IMR-90 (cell line): Measurements from ENCODE around the gene LSM14A. TPM values are rescaled to one million over a fixed set of nuclear protein-coding genes. Genes with fewer than 3 reads are reported as not detected.

Experiments used
- ATAC-seq: fragments of 200-7000 bp; cut with Tn5 transposase; 2 replicates; pipeline ENCODE4 v1.9.1; 2020; ENCODE audit warnings: low read depth, mild to moderate bottlenecking, moderate library complexity
- BruUV-seq: library from RNA; stranded (reverse); fragments of 400-500 nt; replicated peaks from 2 replicates; lab custom pipeline; 2021; lab: Mats Ljungman, UMichigan
- CTCF ChIA-PET: fragments of 300-600 bp; formaldehyde crosslinking; extraction: SDS; loops from one replicate; lab custom pipeline; 2021; ENCODE audit warnings: antibody characterized with exemption; lab: Yijun Ruan, JAX
- POLR2A ChIA-PET: fragments of 300-600 bp; sonication (Branson Sonifier 250); formaldehyde crosslinking; loops from one replicate; lab custom pipeline; 2022; ENCODE audit warnings: antibody characterized with exemption; ENCODE audit not compliant: unreplicated experiment; lab: Charles Lee
- DNase-seq: peaks from one replicate; pipeline ENCODE4 v3.0.0; 2013
- H2AFZ ChIP-seq: replicated peaks from 2 replicates; pipeline ENCODE3; 2013; ENCODE audit warnings: low read length, mild to moderate bottlenecking; ENCODE audit not compliant: poor library complexity
- H2AK5ac ChIP-seq: 2 replicates; pipeline ENCODE4 v1.6.1; 2013; ENCODE audit warnings: low read depth, low read length, inconsistent platforms
- H2AK9ac ChIP-seq: replicated peaks from 2 replicates; pipeline ENCODE3; 2013; ENCODE audit warnings: mild to moderate bottlenecking, low read depth, low read length, moderate library complexity; ENCODE audit not compliant: poor library complexity
- H2BK120ac ChIP-seq: 2 replicates; pipeline ENCODE4 v1.6.1; 2013; ENCODE audit warnings: low read depth, low read length, inconsistent platforms
- H2BK15ac ChIP-seq: 3 replicates; pipeline ENCODE4 v1.6.1; 2013; ENCODE audit warnings: low read depth, low read length, inconsistent platforms
- H2BK20ac ChIP-seq: 2 replicates; pipeline ENCODE4 v1.6.1; 2013; ENCODE audit warnings: low read depth, mild to moderate bottlenecking, inconsistent platforms, low read length, moderate library complexity
- H2BK5ac ChIP-seq: 2 replicates; pipeline ENCODE4 v1.6.1; 2013; ENCODE audit warnings: mild to moderate bottlenecking, low read depth, low read length, inconsistent platforms; ENCODE audit not compliant: poor library complexity, severe bottlenecking
- H3K14ac ChIP-seq: replicated peaks from 2 replicates; pipeline ENCODE4 v1.6.1; 2013; ENCODE audit warnings: low read depth, low read length, inconsistent platforms
- H3K18ac ChIP-seq: 2 replicates; pipeline ENCODE4 v1.6.1; 2013; ENCODE audit warnings: low read depth, low read length, control low read depth
- H3K23ac ChIP-seq: 2 replicates; pipeline ENCODE4 v1.6.1; 2013; ENCODE audit warnings: low read depth, low read length, inconsistent platforms
- H3K27ac ChIP-seq: 2 replicates; pipeline ENCODE4 v1.5.1; 2013; ENCODE audit warnings: mild to moderate bottlenecking, control low read depth, low read length; ENCODE audit not compliant: insufficient read depth
- H3K27me3 ChIP-seq: 2 replicates; pipeline ENCODE4 v1.6.1; 2013; ENCODE audit warnings: low read length; ENCODE audit not compliant: control insufficient read depth, insufficient read depth
- H3K36me3 ChIP-seq: 2 replicates; pipeline ENCODE4 v1.6.1; 2013; ENCODE audit warnings: low read length, mixed read lengths; ENCODE audit not compliant: control insufficient read depth, insufficient read depth
- H3K4ac ChIP-seq: 2 replicates; pipeline ENCODE4 v1.6.1; 2013; ENCODE audit warnings: low read depth, low read length, inconsistent platforms
- H3K4me1 ChIP-seq: 2 replicates; pipeline ENCODE4 v1.6.1; 2013; ENCODE audit warnings: low read length, mixed read lengths; ENCODE audit not compliant: control insufficient read depth, insufficient read depth
- H3K4me2 ChIP-seq: 2 replicates; pipeline ENCODE4 v1.6.1; 2013; ENCODE audit warnings: low read depth, mild to moderate bottlenecking, control low read depth, low read length, moderate library complexity
- H3K4me3 ChIP-seq: 2 replicates; pipeline ENCODE4 v1.5.1; 2013; ENCODE audit warnings: low read depth, mild to moderate bottlenecking, control low read depth, low read length, moderate library complexity; ENCODE audit not compliant: insufficient read depth
- H3K56ac ChIP-seq: 2 replicates; pipeline ENCODE4 v1.6.1; 2013; ENCODE audit warnings: low read length, inconsistent platforms; ENCODE audit not compliant: insufficient read depth; ENCODE audit errors: extremely low read depth
- H3K79me1 ChIP-seq, 2 experiments: 2 replicates each; pipeline ENCODE4 v1.6.1; 2013; ENCODE audit warnings: low read length in 2 of 2, inconsistent platforms in 1 of 2, low read depth in 1 of 2
- H3K9ac ChIP-seq: 2 replicates; pipeline ENCODE4 v1.6.1; 2013; ENCODE audit warnings: low read depth, low read length, control low read depth
- H3K9me1 ChIP-seq: 2 replicates; pipeline ENCODE4 v1.6.1; 2013; ENCODE audit warnings: low read length, inconsistent platforms; ENCODE audit not compliant: insufficient read depth
- H3K9me3 ChIP-seq: 2 replicates; pipeline ENCODE4 v1.6.1; 2013; ENCODE audit warnings: low read length; ENCODE audit not compliant: control insufficient read depth, insufficient read depth
- H4K20me1 ChIP-seq: 2 replicates; pipeline ENCODE4 v1.6.1; 2013; ENCODE audit warnings: low read length, inconsistent platforms; ENCODE audit not compliant: insufficient read depth
- H4K5ac ChIP-seq: 2 replicates; pipeline ENCODE4 v1.6.1; 2013; ENCODE audit warnings: mild to moderate bottlenecking, low read depth, low read length, control low read depth
- H4K8ac ChIP-seq, 2 experiments: 2 replicates each; pipeline ENCODE4 v1.6.1; 2013; ENCODE audit warnings: low read depth in 2 of 2, low read length in 2 of 2, control low read depth in 1 of 2, inconsistent platforms in 1 of 2
- H4K91ac ChIP-seq: 2 replicates; pipeline ENCODE4 v1.6.1; 2013; ENCODE audit warnings: low read depth, low read length, inconsistent platforms; ENCODE audit not compliant: insufficient read depth
- CEBPB ChIP-seq: IDR thresholded peaks from 2 replicates; pipeline ENCODE4 v1.6.1; 2012; ENCODE audit warnings: low read depth, low read length, improper control_type of control experiment
- CHD1 ChIP-seq: IDR thresholded peaks from 2 replicates; pipeline ENCODE4 v1.6.1; 2012; ENCODE audit warnings: low read depth, low read length, improper control_type of control experiment
- ELK1 ChIP-seq: fragments of 150-350 bp; IDR thresholded peaks from 2 replicates; pipeline ENCODE4 v1.6.1; 2016; ENCODE audit warnings: low read depth, mild to moderate bottlenecking, low read length, moderate library complexity, borderline replicate concordance
- FOS ChIP-seq: fragments of 150-350 bp; IDR thresholded peaks from 2 replicates; pipeline ENCODE4 v1.6.1; 2016; ENCODE audit warnings: low read depth, low read length
- MAFK ChIP-seq: IDR thresholded peaks from 2 replicates; pipeline ENCODE4 v1.6.1; 2012; ENCODE audit warnings: low read depth, low read length, improper control_type of control experiment
- NFE2L2 ChIP-seq: fragments of 150-350 bp; IDR thresholded peaks from 2 replicates; pipeline ENCODE4 v1.6.1; 2016; ENCODE audit warnings: low read depth, mild to moderate bottlenecking, low read length
- POLR2A ChIP-seq: IDR thresholded peaks from 2 replicates; pipeline ENCODE4 v1.6.1; 2012; ENCODE audit warnings: mild to moderate bottlenecking, low read depth, low read length
- RAD21 ChIP-seq: IDR thresholded peaks from 2 replicates; pipeline ENCODE4 v1.6.1; 2012; ENCODE audit warnings: low read length, improper control_type of control experiment
- WGBS, 2 experiments: methylation state at CpG; one replicate each; pipeline versions ENCODE4 v1.1.5 to v1.1.7; 2013; ENCODE audit warnings: missing lambda C conversion rate in 2 of 2; ENCODE audit not compliant: insufficient read length in 1 of 2; ENCODE audit errors: extremely low coverage in 2 of 2; 5-methylcytosine and 5-hydroxymethylcytosine counted together
- dilution Hi-C: fragments of 300-500 bp; cut with HindIII; formaldehyde crosslinking; loops from one replicate; pipeline ENCODE4 v1.14.3; 2018; ENCODE audit warnings: low sequenced_read_pairs; ENCODE audit not compliant: unreplicated experiment
- in situ Hi-C: fragments of 300-500 bp; cut with MboI; formaldehyde crosslinking; loops from 3 replicates; pipeline ENCODE4 v1.14.3; 2019; ENCODE audit warnings: low sequenced_read_pairs, inconsistent platforms, mixed read lengths
- intact Hi-C: fragments of 100-400 bp; cut with micrococcal nuclease; formaldehyde crosslinking; loops from 2 replicates; pipeline ENCODE4 v1.10.0; 2022
- polyA plus RNA-seq, 3 experiments: library from polyadenylated mRNA; depleted of rRNA; stranded (reverse); fragments of >200 nt; gene quantifications; 2 replicates each; pipeline ENCODE4 v1.2.3, GENCODE V29; 2012; ENCODE audit warnings: low replicate concordance in 1 of 3
- total RNA-seq: library from RNA; depleted of rRNA; stranded (reverse); fragments of >200 nt; gene quantifications from 2 replicates; pipeline ENCODE4 v1.2.3, GENCODE V29; 2012
- TF ChIP-seq, protein P1 (sequence below): fragments of 150-350 bp; IDR thresholded peaks from 2 replicates; pipeline ENCODE4 v1.6.1; 2017; ENCODE audit warnings: mild to moderate bottlenecking, antibody characterized with exemption, low read length, low read depth

Gene LSM14A
- total and polyA plus RNA-seq, 2 of the 4 experiments (the other 2 are of a cell fraction), result 44.3 to 54.8 TPM

GRCh38 chr19:34193876-34194275 is 21.6 kb downstream of the LSM14A start:
- intact Hi-C loops, result no loop called here
- Histone ChIP-seq H4K20me1 (peaks cover 59% of the 10 kb centered on the region), H2AK5ac (no peak overlapping the region), H3K4me3 (no peak overlapping the region), H3K36me3 (peaks cover 35% of the 10 kb centered on the region), H3K27me3 (no peaks in the 10 kb centered on the region), H3K56ac (no peak overlapping the region), H3K27ac (no peak overlapping the region), H2BK20ac (no peak overlapping the region), H3K9me3 (no peaks in the 10 kb centered on the region), H3K79me1 (peaks cover 20 to 60% of the 10 kb centered on the region in 2 experiments), H4K5ac (no peak overlapping the region), H2AFZ (no peak overlapping the region), H3K4me2 (no peak overlapping the region), H2BK120ac (no peak overlapping the region), H3K23ac (no peak overlapping the region), H2BK5ac (no peak overlapping the region), H2BK15ac (no peak overlapping the region), H2AK9ac (no peak overlapping the region), H4K8ac (no peak overlapping the region), H3K14ac (no peak overlapping the region), H3K9me1 (peaks cover 12% of the 10 kb centered on the region), H3K18ac (no peak overlapping the region), H3K9ac (no peak overlapping the region), H3K4ac (no peak overlapping the region), H3K4me1 (peaks cover 6% of the 10 kb centered on the region), H4K91ac (no peak overlapping the region)
- TF ChIP-seq CEBPB (no peak), CHD1 (no peak), MAFK (no peak), ELK1 (no peak), POLR2A (no peak), NFE2L2 (no peak), FOS (no peak), RAD21 (no peak)
- TF ChIP-seq, protein P1, sequence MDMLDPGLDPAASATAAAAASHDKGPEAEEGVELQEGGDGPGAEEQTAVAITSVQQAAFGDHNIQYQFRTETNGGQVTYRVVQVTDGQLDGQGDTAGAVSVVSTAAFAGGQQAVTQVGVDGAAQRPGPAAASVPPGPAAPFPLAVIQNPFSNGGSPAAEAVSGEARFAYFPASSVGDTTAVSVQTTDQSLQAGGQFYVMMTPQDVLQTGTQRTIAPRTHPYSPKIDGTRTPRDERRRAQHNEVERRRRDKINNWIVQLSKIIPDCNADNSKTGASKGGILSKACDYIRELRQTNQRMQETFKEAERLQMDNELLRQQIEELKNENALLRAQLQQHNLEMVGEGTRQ, result no peak
- DNase-seq, result no peak
- 100% methylated on average over 1 of the region's 4 CpGs; no CpG with 5 or more reads in 1 of the 2 experiments for WGBS, 2 experiments
- no peak for ATAC-seq
- CTCF ChIA-PET, result interaction anchor here (0.6 kb wide), 1 partner anchor 22 kb away, joined by 3 read pairs; no protein-coding TSS in a partner anchor
- POLR2A ChIA-PET, result no interaction called here
- no TSS peak for BruUV-seq
- in situ Hi-C loops, result no loop called here
- dilution Hi-C loops, result no loop called here
